CD4-positive, alpha-beta T cell treated with Interleukin-21 for 1 hour (primary cell): ENCODE data around the gene NPHP4.
"Not testable (repeated sequence)": the region's sequence is repeated elsewhere in the genome, so short reads cannot be mapped to it uniquely, and the experiment has no call there.

Experiments used
- DNase-seq: peaks from one replicate; pipeline ENCODE4 v3.0.0-alpha.2; 2020

NPHP4 gene

DNA sequence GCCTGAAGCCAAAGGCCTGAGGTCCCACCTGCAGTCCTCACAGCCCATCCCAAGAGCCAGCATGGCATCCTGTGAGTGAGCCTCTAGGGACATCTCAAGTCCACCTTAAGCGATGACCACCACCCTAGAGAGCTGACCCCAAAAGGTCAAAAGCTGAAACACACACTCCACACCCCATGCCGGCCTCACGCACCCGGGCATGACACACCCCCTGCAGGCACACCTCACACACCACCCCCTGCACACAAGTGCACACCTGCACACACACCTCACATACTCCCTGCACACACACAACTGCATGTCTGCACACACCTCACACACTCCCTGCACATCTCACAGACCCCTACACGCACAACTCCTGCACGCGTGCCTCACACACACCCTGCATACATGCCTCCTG lies 118.7 kb downstream of the NPHP4 start:
- DNase-seq = no peak

- DNase-seq = no peak
These were observed 119.3 kb downstream of the NPHP4 start for GRCh38 chr1:5872886-5873285.

DNA sequence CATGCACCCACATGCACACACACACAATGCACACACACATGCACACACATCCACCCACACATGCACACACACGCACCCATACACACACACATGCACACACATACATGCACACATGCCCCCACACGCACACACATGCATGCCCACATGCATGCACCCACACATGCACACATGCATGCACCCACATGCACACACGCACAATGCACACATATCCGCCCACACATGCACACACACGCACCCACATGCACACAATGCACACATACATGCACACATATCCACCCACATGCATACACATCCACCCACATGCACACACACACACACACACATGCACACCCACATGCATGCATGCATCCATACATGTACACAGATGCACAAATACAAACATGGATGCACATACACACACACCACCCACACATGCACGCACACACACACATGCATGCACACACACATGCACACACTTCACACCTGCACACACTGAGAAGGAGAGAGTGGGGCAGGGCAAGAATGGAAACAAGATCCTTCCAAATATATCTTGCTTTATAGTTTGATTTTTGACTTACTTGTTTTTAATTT lies 123.2 kb downstream of the NPHP4 start:
- no peak for DNase-seq

DNA sequence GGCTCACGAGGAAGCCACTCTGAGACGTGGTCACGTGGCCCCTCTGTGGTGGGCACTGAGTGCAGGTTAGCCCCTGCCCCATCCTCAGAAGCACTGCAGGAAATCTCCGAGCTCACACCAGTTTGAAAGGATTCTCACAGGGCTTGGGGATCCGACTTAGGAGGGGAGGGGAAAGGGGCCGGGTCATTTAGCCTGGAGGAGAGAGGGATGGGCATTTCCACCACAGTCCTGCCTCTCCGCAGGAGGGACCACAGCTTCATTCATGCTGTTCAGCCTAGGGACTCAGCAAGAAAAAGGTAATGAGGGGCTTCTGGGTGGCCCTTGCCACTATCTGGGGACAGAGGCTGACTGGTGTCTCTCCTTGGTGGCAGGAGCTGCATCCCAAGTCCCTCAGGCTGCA lies 126.5 kb downstream of the NPHP4 start:
- no peak for DNase-seq

DNA sequence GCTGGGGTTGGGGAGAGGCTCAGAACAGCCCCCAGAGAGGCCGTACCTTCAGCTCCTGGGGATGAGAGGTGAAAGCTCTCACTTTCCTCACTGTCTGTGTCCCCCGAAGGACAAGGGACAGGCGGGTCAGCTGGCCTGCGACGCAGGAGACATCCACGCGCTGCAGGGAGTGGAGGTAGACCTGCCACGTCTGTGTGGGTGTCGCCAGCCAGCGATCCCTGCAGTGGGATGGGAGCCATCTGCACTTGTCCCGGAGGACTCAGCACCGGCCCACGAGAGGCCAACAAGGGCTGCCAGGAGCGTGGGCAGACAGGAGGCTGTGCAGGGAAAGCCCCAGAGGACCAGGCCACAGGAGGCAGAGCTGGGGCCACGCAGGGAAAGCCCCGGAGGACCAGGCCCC lies 127.2 kb downstream of the NPHP4 start:
- no peak for DNase-seq

GRCh38 chr1:5864256-5864655 lies 128.0 kb downstream of the NPHP4 start:
- no peak for DNase-seq

DNA sequence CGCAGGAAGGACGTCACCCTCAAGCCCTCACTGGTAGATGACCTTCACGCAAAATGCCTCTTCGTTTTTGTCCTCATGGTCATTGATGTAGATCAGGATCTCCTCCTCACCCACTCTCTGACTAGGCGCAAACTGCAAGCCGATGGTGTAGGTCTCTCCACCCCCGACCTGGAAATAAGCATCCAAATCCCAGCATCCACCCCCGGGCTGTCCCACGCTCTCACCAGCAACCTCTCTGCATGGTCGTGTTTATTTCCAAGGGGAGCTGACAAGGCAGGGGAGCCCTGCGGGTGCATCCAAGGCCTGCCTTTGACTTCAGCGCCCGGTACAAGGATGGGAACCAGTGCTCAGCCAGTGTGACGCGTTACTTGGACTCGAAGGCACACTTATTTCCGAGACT lies 129.0 kb downstream of the NPHP4 start:
- no peak for DNase-seq

DNA sequence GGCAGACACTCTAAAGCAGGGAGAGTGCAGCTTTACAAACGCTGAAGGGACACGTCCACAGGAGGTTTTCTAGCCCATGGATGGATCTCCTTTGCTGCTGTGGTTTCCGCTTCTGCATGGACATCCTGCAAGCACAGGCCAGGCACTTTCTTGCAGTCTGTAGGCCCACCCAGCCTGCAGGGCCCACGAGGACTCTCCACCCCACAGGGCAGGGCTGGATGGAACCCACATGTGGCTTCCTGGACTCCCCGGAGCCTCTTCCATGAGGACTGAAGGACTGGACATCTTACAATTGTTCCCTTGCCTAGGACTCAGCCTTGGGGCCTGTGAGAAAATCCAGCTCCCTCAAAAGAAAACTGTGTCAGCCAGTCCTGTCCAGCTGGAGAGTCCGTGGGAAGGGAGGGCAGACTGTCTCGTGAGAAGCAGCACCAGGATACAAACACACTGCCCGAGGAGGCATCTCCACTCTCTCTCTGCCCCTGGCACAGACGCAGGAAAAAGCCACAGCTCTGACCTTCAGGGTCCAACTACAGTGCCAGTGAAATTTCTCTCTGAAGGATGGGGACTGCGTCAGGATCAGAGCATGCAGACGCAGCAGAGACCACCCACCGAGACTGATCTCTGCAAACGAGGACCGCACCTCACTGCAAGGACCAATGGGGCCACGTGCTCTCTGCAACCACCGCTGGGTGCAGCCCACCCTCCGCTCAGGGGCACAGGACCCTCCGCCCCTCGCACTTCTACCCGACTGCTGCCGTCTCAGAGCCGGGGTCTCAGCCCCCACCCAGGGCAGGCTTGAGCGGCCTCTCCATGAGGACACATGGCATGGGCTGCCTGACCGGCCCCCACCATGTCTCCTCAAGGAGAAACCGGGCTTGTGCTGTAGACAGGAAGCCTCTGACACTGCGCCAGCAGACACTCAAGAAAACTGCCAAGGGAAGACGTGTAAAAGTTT lies 130.1 kb downstream of the NPHP4 start:
- no peak for DNase-seq

GRCh38 chr1:5860277-5860676 lies 131.9 kb downstream of the NPHP4 start:
- DNase-seq = no peak

DNA sequence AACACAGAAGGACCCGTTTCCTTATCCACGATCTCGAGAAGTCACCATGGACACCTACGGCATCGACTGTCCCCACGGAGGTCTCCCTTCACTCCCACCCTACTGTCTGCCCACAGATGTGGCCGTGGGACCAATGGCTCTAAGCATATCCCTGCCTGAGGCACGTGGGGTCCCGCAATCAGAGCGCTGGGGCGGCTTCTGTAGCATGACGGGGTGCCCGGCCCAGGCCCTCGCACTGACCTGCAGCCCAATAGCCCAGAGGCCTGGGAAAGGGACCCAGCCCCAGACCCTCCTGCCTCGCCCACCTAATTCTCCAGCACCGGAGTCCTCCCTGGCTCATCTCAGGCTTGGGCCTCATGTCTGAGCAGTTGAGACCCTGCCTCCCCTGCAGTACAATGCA lies 132.5 kb downstream of the NPHP4 start:
- no peak for DNase-seq

DNA sequence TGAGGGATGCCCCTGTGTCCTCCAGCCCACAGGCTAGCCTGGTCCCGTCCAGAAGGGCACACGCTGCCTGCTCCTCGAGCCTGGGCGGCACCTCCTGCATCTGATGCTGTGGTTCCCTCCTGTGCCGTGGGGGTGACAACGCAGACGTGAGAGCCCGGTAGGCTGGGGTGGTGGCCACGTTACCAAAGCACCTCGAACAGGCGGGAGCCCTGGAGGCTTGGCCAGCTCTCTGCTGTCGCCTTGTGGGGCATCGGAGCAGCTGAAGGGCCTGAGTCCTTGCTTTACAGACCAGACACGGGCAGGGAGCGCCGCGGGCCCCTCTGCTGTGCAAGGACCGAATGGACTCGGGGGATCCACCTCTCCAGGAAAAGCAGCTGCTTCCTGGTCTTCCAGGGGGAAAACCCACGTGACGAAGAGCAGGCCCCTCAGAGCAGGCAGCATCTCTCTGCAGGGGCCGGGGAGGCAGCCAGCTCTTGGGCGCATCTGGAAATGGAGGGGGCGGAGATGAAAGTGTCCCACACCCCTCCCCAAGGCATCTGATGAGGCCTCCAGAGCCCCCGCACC lies 133.3 kb downstream of the NPHP4 start:
- no peak for DNase-seq

- DNase-seq = no peak
These were observed 134.0 kb downstream of the NPHP4 start for GRCh38 chr1:5858246-5858645.

- no peak for DNase-seq
These were observed 134.6 kb downstream of the NPHP4 start for GRCh38 chr1:5857508-5858090.

- DNase-seq = no peak
These were observed 135.2 kb downstream of the NPHP4 start for GRCh38 chr1:5857011-5857410.

- no peak for DNase-seq
These were observed 135.9 kb downstream of the NPHP4 start for GRCh38 chr1:5856246-5856815.

- DNase-seq = no peak
These were observed 136.9 kb downstream of the NPHP4 start for GRCh38 chr1:5855196-5855897.

- no peak for DNase-seq
These were observed 137.5 kb downstream of the NPHP4 start for GRCh38 chr1:5854754-5855153.

- DNase-seq = not testable (repeated sequence)
These were observed 138.4 kb downstream of the NPHP4 start for GRCh38 chr1:5853858-5854257.

DNA sequence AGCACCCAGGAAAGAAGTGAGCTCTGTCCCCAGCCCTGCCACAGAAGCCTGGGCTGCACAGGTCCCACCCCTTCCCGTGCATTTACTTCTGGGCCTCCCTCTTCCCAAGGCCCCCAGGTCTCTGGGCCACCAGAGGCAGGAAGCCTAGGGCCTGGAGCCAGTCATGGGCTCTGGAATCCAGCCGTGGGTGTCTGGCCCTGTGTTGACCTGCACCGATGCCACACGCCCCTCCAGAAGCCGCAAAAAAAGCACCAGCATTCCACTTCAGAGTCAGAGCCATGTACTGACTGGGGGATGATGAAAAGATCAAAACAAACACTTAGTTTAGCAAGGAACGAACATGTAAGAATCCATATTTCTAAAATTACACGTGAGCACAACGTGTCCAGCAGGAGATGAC lies 141.7 kb downstream of the NPHP4 start:
- DNase-seq = no peak

- DNase-seq = no peak
These were observed 142.7 kb downstream of the NPHP4 start for GRCh38 chr1:5849550-5849949.

- no peak for DNase-seq
These were observed 145.1 kb downstream of the NPHP4 start for GRCh38 chr1:5847013-5847659.

- DNase-seq = no peak
These were observed 146.8 kb downstream of the NPHP4 start for GRCh38 chr1:5845376-5845775.
